NB4 (cell line): ENCODE results near the gene PSME1.

ENCODE experiments used
- DNase-seq: peaks from one replicate; pipeline ENCODE4 v3.0.0; 2010; ENCODE audit warnings: low read depth
- H3K4me3 ChIP-seq: one replicate; pipeline ENCODE4 v1.5.1; 2011; ENCODE audit warnings: mild to moderate bottlenecking, low read depth, low read length, moderate library complexity
- CTCF ChIP-seq: IDR thresholded peaks from one replicate; pipeline ENCODE4 v1.5.1; 2012; ENCODE audit warnings: low read depth, low read length
- MYC ChIP-seq: IDR thresholded peaks from 2 replicates; pipeline ENCODE4 v1.6.1; 2011; ENCODE audit warnings: low read depth, low read length
- POLR2A ChIP-seq: IDR thresholded peaks from 2 replicates; pipeline ENCODE4 v1.6.1; 2011; ENCODE audit warnings: mild to moderate bottlenecking; ENCODE audit not compliant: insufficient read length; ENCODE audit errors: extremely low read depth
- TF ChIP-seq, protein P1 (sequence below): IDR thresholded peaks from 2 replicates; pipeline ENCODE4 v1.6.1; 2011; ENCODE audit warnings: low read depth, low read length

The PSME1 gene

DNA sequence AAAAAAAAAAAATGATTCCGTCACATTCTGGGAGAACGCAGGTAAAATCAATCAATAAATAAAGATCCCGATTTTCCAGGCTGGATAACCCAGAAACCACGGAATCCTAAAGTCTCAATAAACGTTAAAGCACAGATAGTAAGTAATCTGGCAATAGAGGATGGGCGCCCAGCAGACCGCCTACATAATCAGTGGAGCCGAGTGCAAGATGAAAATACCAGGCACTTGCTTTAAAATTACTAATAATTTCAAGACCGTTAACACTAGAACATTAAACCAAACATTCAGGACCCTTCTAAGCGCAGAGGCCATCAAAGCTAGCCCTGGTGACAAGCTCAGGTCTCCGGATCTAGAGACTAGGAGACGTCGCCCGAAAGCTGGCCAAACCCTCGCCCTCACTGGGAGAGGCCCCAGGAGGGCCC is 22.6 kb upstream of the PSME1 start:
- no peak for DNase-seq
- no peak for TF ChIP-seq POLR2A
- TF ChIP-seq MYC: no peak
- TF ChIP-seq CTCF: no peak
- TF ChIP-seq, protein P1, sequence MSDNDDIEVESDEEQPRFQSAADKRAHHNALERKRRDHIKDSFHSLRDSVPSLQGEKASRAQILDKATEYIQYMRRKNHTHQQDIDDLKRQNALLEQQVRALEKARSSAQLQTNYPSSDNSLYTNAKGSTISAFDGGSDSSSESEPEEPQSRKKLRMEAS: no peak
- peak overlapping the region; percentile 87 for H3K4me3 ChIP-seq

DNA sequence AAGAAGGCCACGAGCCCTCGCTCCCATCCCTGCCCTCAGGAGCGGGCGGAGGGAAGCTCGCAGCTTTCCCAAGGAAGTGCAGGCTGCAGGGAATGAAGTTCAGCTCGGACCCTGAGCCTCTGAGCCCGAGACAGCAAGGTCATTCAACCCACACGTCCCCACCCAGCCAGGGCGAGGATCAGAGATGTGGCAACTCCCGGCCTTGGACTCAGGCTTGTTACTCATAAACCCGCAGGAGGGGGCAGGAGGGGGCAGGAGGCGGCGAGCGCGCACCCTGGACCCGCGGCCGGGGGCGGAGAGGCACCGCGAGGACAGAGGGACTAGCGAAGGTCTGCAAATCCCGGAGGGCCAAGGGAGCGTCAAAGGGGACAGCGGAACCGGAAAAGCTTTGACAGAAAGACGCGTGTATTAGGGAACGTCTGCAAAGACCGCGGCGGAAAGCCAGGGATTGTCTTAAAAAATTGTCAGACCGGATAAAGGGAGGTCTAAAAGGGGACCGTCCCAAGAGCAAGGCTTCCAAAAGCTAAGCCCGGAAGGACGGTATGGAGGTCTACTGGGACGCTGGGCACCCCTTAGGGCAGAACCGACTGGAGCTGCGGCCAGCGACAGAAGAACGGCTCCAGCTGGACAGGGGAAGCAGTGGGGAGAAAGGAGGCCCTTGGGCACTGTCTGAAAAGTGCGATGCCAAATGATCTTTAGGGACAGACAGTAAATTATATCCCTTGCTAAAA is 22.0 kb upstream of the PSME1 start:
- TF ChIP-seq CTCF: no peak
- TF ChIP-seq, protein P1: peak; percentile 59; the same call in 1 of the 2 replicates
- peak; percentile 65 for TF ChIP-seq POLR2A
- peak; percentile 30 for TF ChIP-seq MYC
- H3K4me3 ChIP-seq: peak overlapping the region; percentile 87
- peak; percentile 98 for DNase-seq

GRCh38 chr14:24114532-24115421 is 21.2 kb upstream of the PSME1 start, which contains the start of the genes DCAF11 and NRL:
Gene DCAF11 (plus strand): TSS chr14:24114777. CDS start chr14:24115595, 818 bp downstream.
Gene NRL (minus strand): TSS chr14:24114949. CDS start chr14:24082848, 32,101 bp downstream.
- peak; percentile 70 for TF ChIP-seq POLR2A
- TF ChIP-seq, protein P1: peak; percentile 98
- no peak for TF ChIP-seq CTCF
- peak; percentile 97 for TF ChIP-seq MYC

DNA sequence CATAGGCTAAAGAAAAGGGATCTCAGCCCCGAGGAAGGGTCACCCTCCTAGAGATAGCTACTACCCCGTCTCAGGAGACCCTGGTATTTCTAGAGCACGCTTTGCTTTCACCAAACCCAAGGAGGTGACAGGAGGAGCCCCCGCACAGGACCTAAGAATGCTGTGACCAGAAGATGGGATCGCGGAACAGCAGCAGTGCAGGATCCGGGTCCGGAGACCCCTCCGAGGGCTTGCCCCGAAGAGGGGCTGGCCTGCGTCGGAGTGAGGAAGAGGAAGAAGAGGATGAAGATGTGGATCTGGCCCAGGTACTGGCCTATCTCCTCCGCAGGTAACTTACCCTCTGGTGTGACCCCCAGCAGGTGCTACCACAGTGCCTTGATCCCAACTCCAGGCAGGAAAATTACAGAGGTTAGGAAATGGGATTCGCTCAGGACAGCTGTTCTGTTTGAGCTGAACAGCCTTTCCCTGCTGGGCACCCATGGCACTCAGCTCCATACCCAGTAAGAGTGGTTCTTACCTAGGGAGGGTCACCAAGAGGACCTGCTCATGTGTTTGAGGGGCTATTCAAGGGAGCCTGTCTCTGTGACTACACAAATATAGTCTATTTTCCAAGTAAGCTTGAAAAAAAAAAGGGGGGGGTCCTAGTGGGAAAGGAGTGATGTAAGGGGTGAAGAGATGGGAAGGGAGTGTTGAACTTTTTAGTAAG is 20.4 kb upstream of the PSME1 start:
- TF ChIP-seq POLR2A: no peak
- peak overlapping the region; percentile 96 for H3K4me3 ChIP-seq
- no peak for DNase-seq

More at GRCh38 chr14:24114532-24115421, 21.2 kb upstream of the PSME1 start, which contains the start of the genes DCAF11 and NRL:
- peak within 1 kb of the TSS; percentile 96 for H3K4me3 ChIP-seq
- DNase-seq: peak; percentile 99

DNA sequence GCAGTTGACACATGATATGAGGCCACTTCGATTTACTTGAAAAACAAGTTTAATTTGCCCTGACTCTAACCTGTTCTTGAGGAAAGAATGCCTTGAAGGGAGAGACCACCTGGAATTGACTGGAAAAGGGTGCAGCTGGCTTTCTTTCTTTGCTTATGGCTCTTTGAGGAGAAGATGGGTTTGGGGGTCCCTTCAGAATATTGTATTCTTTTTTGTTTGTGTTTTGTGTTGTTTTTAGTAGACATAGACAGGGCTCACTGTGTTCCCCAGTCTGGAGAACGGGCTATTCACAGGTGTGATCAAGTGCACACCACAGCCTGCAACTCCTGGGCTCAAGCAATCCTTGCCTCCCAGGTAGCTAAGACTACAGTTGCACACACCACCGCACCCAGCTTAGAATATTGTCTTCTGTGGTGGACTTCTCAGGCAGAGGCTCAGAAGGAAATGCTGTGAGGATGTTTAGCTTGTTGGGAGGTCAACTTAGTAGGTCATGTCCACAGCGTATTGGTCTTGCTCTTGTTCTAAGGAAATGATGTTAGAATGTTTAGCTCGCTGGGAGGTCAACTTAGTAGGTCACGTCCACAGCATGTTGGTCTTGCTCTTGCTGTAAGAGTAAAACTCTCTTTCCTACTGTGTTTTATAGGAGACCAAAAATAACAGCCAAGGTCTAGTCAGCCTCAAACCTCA is 19.7 kb upstream of the PSME1 start:
- DNase-seq: no peak
- TF ChIP-seq, protein P1: no peak
- TF ChIP-seq CTCF (no peak), MYC (no peak), POLR2A (no peak)
- peak overlapping the region; percentile 96 for H3K4me3 ChIP-seq
